ENCODE measurements around the gene P2RY14. TPM values are rescaled to one million over a fixed set of nuclear protein-coding genes. Genes with fewer than 3 reads are reported as not detected.

The P2RY14 gene
- total and polyA plus RNA-seq, 2 experiments from 2014 or later: 0.95 TPM; not detected in 1

GRCh38 chr3:151213151-151213550 is 65.2 kb downstream of the P2RY14 start (continued):
- TF ChIP-seq STAT1 (IDR thresholded peaks at IDR 0.05; ENCODE audit: unreplicated experiment) (no peak), POLR2AphosphoS5 (IDR thresholded peaks at IDR 0.05; ENCODE audit: low read depth) (no peak)

- H3K27ac ChIP-seq (ENCODE audit: low read depth): no peak overlapping the region
- no peak for TF ChIP-seq POLR2AphosphoS5 (IDR thresholded peaks at IDR 0.05; ENCODE audit: low read depth)
- no peak for TF ChIP-seq EZH2 (IDR thresholded peaks at IDR 0.05; ENCODE audit: low read depth, unreplicated experiment)
- 0 out of 4 replicates have a peak, but pooled peaks of 1 of the 2 experiments have one; percentile 9 for TF ChIP-seq CTCF (conservative IDR thresholded peaks at IDR 0.05; ENCODE audit: low read depth in 2 of 2)
- TF ChIP-seq REST (IDR thresholded peaks at IDR 0.05; ENCODE audit: unreplicated experiment): no peak
- no peak for TF ChIP-seq EZH2phosphoT487 (IDR thresholded peaks at IDR 0.05; ENCODE audit: unreplicated experiment)
- no peak for TF ChIP-seq ZNF331 (CRISPR knock-in tag; IDR thresholded peaks at IDR 0.05; ENCODE audit: low read depth)
- no peak for TF ChIP-seq JUNB (IDR thresholded peaks at IDR 0.05; ENCODE audit: unreplicated experiment)
- no peak for TF ChIP-seq STAT1 (IDR thresholded peaks at IDR 0.05; ENCODE audit: unreplicated experiment)
- H3K4me1 ChIP-seq (ENCODE audit: insufficient read depth): no peaks in the 10 kb centered on the region
- Mint-ChIP-seq H3K36me3 (ENCODE audit: low read depth) (no peaks in the 10 kb centered on the region), H3K27ac (no peak overlapping the region), H3K9me3 (no peaks in the 10 kb centered on the region), H3K4me3 (no peak overlapping the region), H3K4me1 (peaks cover 22% of the 10 kb centered on the region), H3K27me3 (ENCODE audit: insufficient read depth, low read depth, poor library complexity) (peaks cover 3% of the 10 kb centered on the region)
- no peaks in the 10 kb centered on the region for H4K20me1 ChIP-seq (replicated peaks; ENCODE audit: insufficient read depth)
- H3K79me2 ChIP-seq (replicated peaks; ENCODE audit: insufficient read depth): no peaks in the 10 kb centered on the region
- no peaks in the 10 kb centered on the region for H3F3A ChIP-seq (replicated peaks; ENCODE audit: low read depth)
- H2AFZ ChIP-seq: no peak overlapping the region
- DNase-seq (ENCODE audit: low spot score): peak; percentile 31
- no peaks in the 10 kb centered on the region for H3K27me3 ChIP-seq (ENCODE audit: insufficient read depth)
- H3K36me3 ChIP-seq (ENCODE audit: insufficient read depth): no peaks in the 10 kb centered on the region
- H3K4me2 ChIP-seq: no peak overlapping the region
- no peak overlapping the region for H3K4me3 ChIP-seq
- H3K9me2 ChIP-seq (ENCODE audit: insufficient read depth): no peaks in the 10 kb centered on the region
- peak; percentile 70 for ATAC-seq
These were observed 67.5 kb downstream of the P2RY14 start for GRCh38 chr3:151210676-151211381.
